Left cardiac atrium (tissue), 4 donors: ENCODE results near the gene POTEC. TPM values are rescaled to one million over a fixed set of nuclear protein-coding genes. Genes with fewer than 3 reads are reported as not detected.
"Not testable (repeated sequence)": the region's sequence is repeated elsewhere in the genome, so short reads cannot be mapped to it uniquely, and the experiment has no call there.

ENCODE experiments used
- ATAC-seq, 2 donors: fragments of 200-7000 bp; cut with Tn5 transposase; one replicate each; pipeline ENCODE4 v1.9.1; 2020; ENCODE audit warnings: mild to moderate bottlenecking in 2 of 2, moderate library complexity in 2 of 2
- DNase-seq: peaks from one replicate; pipeline ENCODE4 v3.0.0-alpha.2; 2020
- intact Hi-C, 2 donors: fragments of 100-400 bp; cut with DNase I; formaldehyde crosslinking; loops; one replicate each; pipeline versions ENCODE4 v1.14.1 to v1.15.1; 2022 to 2023
- total RNA-seq, 2 donors: library from RNA; stranded (reverse); fragmentation: NEBNext Ultra II Directional; extraction: Animal tissue kit (Norgen Biotek cat#: 25700); gene quantifications; one replicate each; pipeline ENCODE4 v1.2.1, GENCODE V29; 2021
- donor health status: DM: no; HTN: yes; CAD: no.
- donor health status: DM: no; HTN: yes; CAD: no; lungs with severe emphysema.
- donor health status: DM: yes; HTN: yes; CAD: no.
- donor health status: Dilated cardiomyopathy.

The POTEC gene
- total RNA-seq, 2 donors from 2014 or later, result not detected

DNA sequence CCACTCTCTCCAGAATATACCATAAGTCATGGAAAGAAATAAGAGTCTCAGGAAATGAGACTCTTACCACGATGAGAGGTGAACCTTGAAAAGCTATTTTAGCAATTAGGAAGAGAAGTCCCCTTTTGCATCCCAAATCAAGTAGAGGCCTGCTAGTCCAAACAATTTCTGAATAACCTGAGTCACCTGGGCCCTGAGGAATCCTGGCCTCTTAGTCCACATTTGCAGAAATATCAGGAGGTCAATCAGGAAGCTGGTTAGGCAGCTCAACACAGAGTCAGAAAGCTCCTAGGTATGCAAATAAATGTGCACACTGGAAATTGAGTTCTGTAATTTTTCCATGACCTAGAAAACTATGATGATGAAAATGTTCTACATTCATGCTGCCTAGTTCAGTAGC lies 77.4 kb downstream of the POTEC start:
- DNase-seq, ATAC-seq, intact Hi-C loops: not testable (repeated sequence)

Other genes with a start within 250 kb of the POTEC start
- not detected for gene ANKRD30B, start 204.6 kb upstream of the POTEC start, total RNA-seq